HepG2 (cell line): Measurements from ENCODE around the gene RPP14. TPM values are rescaled to one million over a fixed set of nuclear protein-coding genes. Genes with fewer than 3 reads are reported as not detected.

ENCODE experiments used
- ATF7 ChIP-seq, 2 experiments: fragments of 450-650 bp in 1 of 2; sonication (generic) in 1 of 2; formaldehyde crosslinking in 1 of 2; IDR thresholded peaks; 2 replicates each; pipeline versions ENCODE4 v1.4.0 to v1.6.1; 2016 to 2020; ENCODE audit warnings: antibody characterized with exemption in 1 of 2, mild to moderate bottlenecking in 1 of 2, missing genetic modification reagents in 1 of 2
- GZF1 ChIP-seq: sonication (generic); formaldehyde crosslinking; IDR thresholded peaks from 2 replicates; pipeline ENCODE4 v1.5.1; 2020; ENCODE audit warnings: mild to moderate bottlenecking, missing genetic modification reagents
- HOXA5 ChIP-seq: sonication (generic); formaldehyde crosslinking; IDR thresholded peaks from 2 replicates; pipeline ENCODE4 v1.4.0; 2020; ENCODE audit warnings: missing genetic modification reagents
- KAT7 ChIP-seq: IDR thresholded peaks from 2 replicates; pipeline ENCODE4 v1.6.1; 2018; ENCODE audit warnings: borderline replicate concordance, missing compliant biosample characterization
- KMT2B ChIP-seq: IDR thresholded peaks from 2 replicates; pipeline ENCODE4 v1.6.1; 2016; ENCODE audit warnings: missing genetic modification reagents, missing compliant biosample characterization
- MXI1 ChIP-seq: IDR thresholded peaks from 3 replicates; pipeline ENCODE4 v1.6.1; 2012; ENCODE audit warnings: low read depth, low read length, inconsistent platforms, borderline replicate concordance
- NFKBIZ ChIP-seq: IDR thresholded peaks from 2 replicates; pipeline ENCODE4 v1.6.1; 2018; ENCODE audit warnings: missing genetic modification reagents, missing compliant biosample characterization
- ONECUT2 ChIP-seq: sonication (generic); formaldehyde crosslinking; IDR thresholded peaks from 2 replicates; pipeline ENCODE4 v1.4.0; 2020; ENCODE audit warnings: missing genetic modification reagents
- PPARG ChIP-seq: conservative IDR thresholded peaks from 2 replicates; pipeline ENCODE4 v1.6.1; 2016; ENCODE audit warnings: missing biosample characterization, missing genetic modification reagents
- SPEN ChIP-seq: sonication (generic); formaldehyde crosslinking; IDR thresholded peaks from 2 replicates; pipeline ENCODE4 v1.5.1; 2020; ENCODE audit warnings: low read depth, mild to moderate bottlenecking, missing genetic modification reagents
- TBX2 ChIP-seq: sonication (generic); formaldehyde crosslinking; IDR thresholded peaks from 2 replicates; pipeline ENCODE4 v1.5.0; 2020; ENCODE audit warnings: missing genetic modification reagents, mild to moderate bottlenecking, borderline replicate concordance
- ZBTB3 ChIP-seq: sonication (generic); formaldehyde crosslinking; IDR thresholded peaks from 2 replicates; pipeline ENCODE4 v1.4.0; 2020; ENCODE audit warnings: low read depth, mild to moderate bottlenecking, moderate library complexity, missing genetic modification reagents, borderline replicate concordance
- ZBTB7B ChIP-seq: sonication (generic); formaldehyde crosslinking; IDR thresholded peaks from 2 replicates; pipeline ENCODE4 v1.4.0; 2020; ENCODE audit warnings: missing genetic modification reagents
- ZMYM4 ChIP-seq: sonication (generic); formaldehyde crosslinking; IDR thresholded peaks from 2 replicates; pipeline ENCODE4 v1.8.1; 2023; ENCODE audit warnings: mild to moderate bottlenecking, missing genetic modification reagents
- ZNF101 ChIP-seq: sonication (generic); formaldehyde crosslinking; IDR thresholded peaks from 2 replicates; pipeline ENCODE4 v1.4.0; 2020; ENCODE audit warnings: mild to moderate bottlenecking, low read depth, missing genetic modification reagents, borderline replicate concordance
- ZNF17 ChIP-seq: sonication (generic); formaldehyde crosslinking; IDR thresholded peaks from 2 replicates; pipeline ENCODE4 v1.5.0; 2020; ENCODE audit warnings: mild to moderate bottlenecking, missing genetic modification reagents
- ZNF567 ChIP-seq: sonication (generic); formaldehyde crosslinking; IDR thresholded peaks from 2 replicates; pipeline ENCODE4 v1.8.1; 2023; ENCODE audit warnings: mild to moderate bottlenecking, missing genetic modification reagents, borderline replicate concordance
- ZNF773 ChIP-seq: sonication (generic); formaldehyde crosslinking; IDR thresholded peaks from 2 replicates; pipeline ENCODE4 v1.4.0; 2020; ENCODE audit warnings: missing genetic modification reagents, borderline replicate concordance
- polyA plus RNA-seq, 8 experiments: library from polyadenylated mRNA; depleted of rRNA in 3 of 8; stranded (reverse) in 7 of 8; unstranded in 1 of 8; fragments of >200 nt; fragmentation: Illumina TruSeq in 4 of 8; extraction: Trizol in 4 of 8; gene quantifications; 2 replicates each; pipeline versions ENCODE4 v1.2.1 to v1.2.3, GENCODE V29; 2011 to 2016; ENCODE audit warnings: low read depth in 4 of 8, missing spikeins in 1 of 8, mixed read lengths in 1 of 8; ENCODE audit not compliant: insufficient read depth in 1 of 8
- total RNA-seq, 5 experiments: library from RNA; depleted of rRNA; stranded (reverse); fragments of >200 nt; fragmentation: Illumina TruSeq; extraction: Trizol; gene quantifications; 2 replicates each; pipeline ENCODE4 v1.2.3, GENCODE V29; 2016; ENCODE audit warnings: low read depth in 1 of 5
- TF ChIP-seq, protein P1 (sequence below): sonication (generic); formaldehyde crosslinking; IDR thresholded peaks from 2 replicates; pipeline ENCODE4 v1.9.0; 2021; ENCODE audit warnings: missing genetic modification reagents, borderline replicate concordance
- TF ChIP-seq, protein P2 (sequence below): sonication (generic); formaldehyde crosslinking; IDR thresholded peaks from 2 replicates; pipeline ENCODE4 v1.8.1; 2023; ENCODE audit warnings: mild to moderate bottlenecking, missing genetic modification reagents
- TF ChIP-seq, protein P3 (sequence below), 2 experiments: sonication (generic) in 1 of 2; formaldehyde crosslinking in 1 of 2; IDR thresholded peaks; 2 replicates each; pipeline versions ENCODE4 v1.5.1 to v1.6.1; 2011 to 2020; ENCODE audit warnings: borderline replicate concordance in 1 of 2, low read depth in 1 of 2, low read length in 1 of 2, mild to moderate bottlenecking in 1 of 2, missing genetic modification reagents in 1 of 2, moderate library complexity in 1 of 2
- TF ChIP-seq, protein P4 (sequence below): sonication (generic); formaldehyde crosslinking; IDR thresholded peaks from 2 replicates; pipeline ENCODE4 v1.5.0; 2020; ENCODE audit warnings: missing genetic modification reagents

Gene RPP14
- total and polyA plus RNA-seq, 2 of the 13 experiments (the other 11 are each of a cell fraction or from before 2014, with no cell fraction given): 15.4 to 16.2 TPM

DNA sequence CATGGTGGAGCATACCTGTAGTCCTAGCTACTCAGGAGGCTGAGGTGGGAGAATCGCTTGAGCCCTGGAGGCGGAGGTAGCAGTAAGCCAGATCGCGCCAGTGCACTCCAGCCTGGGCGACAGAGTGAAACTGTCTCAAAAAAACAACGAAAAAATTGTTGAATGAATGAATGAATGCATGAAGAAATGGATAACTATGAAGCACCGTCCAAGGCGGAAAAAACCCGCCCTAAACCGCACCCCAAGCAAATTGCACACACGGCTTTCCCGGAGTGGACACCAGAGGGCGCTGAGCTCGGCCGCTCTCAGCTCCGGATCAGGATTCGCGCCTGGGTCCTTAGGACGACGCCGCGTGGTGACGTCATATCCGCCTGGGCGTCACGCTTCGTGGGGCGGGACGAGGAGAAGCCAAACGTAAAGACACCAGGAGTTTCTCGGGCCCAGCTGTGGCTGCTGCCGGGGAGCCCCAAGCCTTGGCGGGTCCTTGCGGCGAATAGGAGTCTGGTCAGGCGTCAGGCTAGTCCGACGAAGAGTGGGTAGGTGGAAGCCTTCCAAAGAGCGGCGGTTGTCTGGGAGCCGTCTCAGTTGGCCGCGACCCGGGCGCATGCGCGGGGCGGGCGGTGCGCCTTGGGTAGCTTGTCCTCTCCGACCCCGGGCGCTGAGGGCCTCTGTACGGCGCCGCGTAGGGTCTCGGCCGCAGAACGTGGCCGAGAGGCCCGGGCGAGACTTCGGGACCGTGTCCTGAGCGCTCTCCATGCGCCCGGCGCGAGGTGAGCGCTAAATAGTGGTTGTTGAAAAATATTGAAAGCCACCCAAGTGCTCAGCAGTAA, at the start of gene RPP14, which contains the start of gene HTD2 (continued):
- TF ChIP-seq HOXA5 (CRISPR knock-in tag): no peak
- TF ChIP-seq MXI1: peak; percentile 39; the same call in 2 of the 3 replicates
- TF ChIP-seq, protein P1, sequence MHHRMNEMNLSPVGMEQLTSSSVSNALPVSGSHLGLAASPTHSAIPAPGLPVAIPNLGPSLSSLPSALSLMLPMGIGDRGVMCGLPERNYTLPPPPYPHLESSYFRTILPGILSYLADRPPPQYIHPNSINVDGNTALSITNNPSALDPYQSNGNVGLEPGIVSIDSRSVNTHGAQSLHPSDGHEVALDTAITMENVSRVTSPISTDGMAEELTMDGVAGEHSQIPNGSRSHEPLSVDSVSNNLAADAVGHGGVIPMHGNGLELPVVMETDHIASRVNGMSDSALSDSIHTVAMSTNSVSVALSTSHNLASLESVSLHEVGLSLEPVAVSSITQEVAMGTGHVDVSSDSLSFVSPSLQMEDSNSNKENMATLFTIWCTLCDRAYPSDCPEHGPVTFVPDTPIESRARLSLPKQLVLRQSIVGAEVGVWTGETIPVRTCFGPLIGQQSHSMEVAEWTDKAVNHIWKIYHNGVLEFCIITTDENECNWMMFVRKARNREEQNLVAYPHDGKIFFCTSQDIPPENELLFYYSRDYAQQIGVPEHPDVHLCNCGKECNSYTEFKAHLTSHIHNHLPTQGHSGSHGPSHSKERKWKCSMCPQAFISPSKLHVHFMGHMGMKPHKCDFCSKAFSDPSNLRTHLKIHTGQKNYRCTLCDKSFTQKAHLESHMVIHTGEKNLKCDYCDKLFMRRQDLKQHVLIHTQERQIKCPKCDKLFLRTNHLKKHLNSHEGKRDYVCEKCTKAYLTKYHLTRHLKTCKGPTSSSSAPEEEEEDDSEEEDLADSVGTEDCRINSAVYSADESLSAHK (CRISPR knock-in tag): no peak
- TF ChIP-seq SPEN (CRISPR knock-in tag): peak; percentile 98
- TF ChIP-seq GZF1 (CRISPR knock-in tag): peak; percentile 49; the same call in 1 of the 2 replicates
- peak; percentile 94 for TF ChIP-seq KMT2B (CRISPR knock-in tag)
- no peak for TF ChIP-seq ZNF773 (CRISPR knock-in tag)
- TF ChIP-seq TBX2 (CRISPR knock-in tag): peak; percentile 81
- peak; percentile 11; the same call in 1 of the 2 replicates for TF ChIP-seq PPARG (CRISPR knock-in tag)
- peak; percentile 95 for TF ChIP-seq ZMYM4 (CRISPR knock-in tag)
- TF ChIP-seq, protein P2, sequence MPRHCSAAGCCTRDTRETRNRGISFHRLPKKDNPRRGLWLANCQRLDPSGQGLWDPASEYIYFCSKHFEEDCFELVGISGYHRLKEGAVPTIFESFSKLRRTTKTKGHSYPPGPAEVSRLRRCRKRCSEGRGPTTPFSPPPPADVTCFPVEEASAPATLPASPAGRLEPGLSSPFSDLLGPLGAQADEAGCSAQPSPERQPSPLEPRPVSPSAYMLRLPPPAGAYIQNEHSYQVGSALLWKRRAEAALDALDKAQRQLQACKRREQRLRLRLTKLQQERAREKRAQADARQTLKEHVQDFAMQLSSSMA (CRISPR knock-in tag): no peak
- TF ChIP-seq, protein P3, sequence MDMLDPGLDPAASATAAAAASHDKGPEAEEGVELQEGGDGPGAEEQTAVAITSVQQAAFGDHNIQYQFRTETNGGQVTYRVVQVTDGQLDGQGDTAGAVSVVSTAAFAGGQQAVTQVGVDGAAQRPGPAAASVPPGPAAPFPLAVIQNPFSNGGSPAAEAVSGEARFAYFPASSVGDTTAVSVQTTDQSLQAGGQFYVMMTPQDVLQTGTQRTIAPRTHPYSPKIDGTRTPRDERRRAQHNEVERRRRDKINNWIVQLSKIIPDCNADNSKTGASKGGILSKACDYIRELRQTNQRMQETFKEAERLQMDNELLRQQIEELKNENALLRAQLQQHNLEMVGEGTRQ (IDR thresholded peaks at IDR 0.05; ENCODE audit: low read depth, low read length): no peak
- TF ChIP-seq, protein P3 (CRISPR knock-in tag; IDR thresholded peaks at IDR 0.05; ENCODE audit: borderline replicate concordance): no peak; the same call in 1 of the 2 replicates
- TF ChIP-seq ATF7 (IDR thresholded peaks at IDR 0.05): peak; percentile 100
- TF ChIP-seq ATF7 (CRISPR knock-in tag; IDR thresholded peaks at IDR 0.05): peak; percentile 98
- peak; percentile 90 for TF ChIP-seq ZNF567 (CRISPR knock-in tag)
- TF ChIP-seq KAT7 (CRISPR knock-in tag): peak; percentile 89; the same call in 1 of the 2 replicates
- no peak for TF ChIP-seq ZNF17 (CRISPR knock-in tag)
- peak; percentile 88 for TF ChIP-seq NFKBIZ
- TF ChIP-seq ZNF101: no peak
- TF ChIP-seq ONECUT2 (CRISPR knock-in tag): no peak
- TF ChIP-seq, protein P4, sequence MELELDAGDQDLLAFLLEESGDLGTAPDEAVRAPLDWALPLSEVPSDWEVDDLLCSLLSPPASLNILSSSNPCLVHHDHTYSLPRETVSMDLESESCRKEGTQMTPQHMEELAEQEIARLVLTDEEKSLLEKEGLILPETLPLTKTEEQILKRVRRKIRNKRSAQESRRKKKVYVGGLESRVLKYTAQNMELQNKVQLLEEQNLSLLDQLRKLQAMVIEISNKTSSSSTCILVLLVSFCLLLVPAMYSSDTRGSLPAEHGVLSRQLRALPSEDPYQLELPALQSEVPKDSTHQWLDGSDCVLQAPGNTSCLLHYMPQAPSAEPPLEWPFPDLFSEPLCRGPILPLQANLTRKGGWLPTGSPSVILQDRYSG: no peak
- TF ChIP-seq ZBTB3 (CRISPR knock-in tag): no peak
- TF ChIP-seq ZBTB7B: peak; percentile 78
